Mucosa of rectum (tissue), 2 donors: Measurements from ENCODE around the gene MBNL2.

ENCODE experiments used
- H3K27ac ChIP-seq, 2 donors: one replicate each; pipeline ENCODE4 v1.7.0; 2013; ENCODE audit warnings: inconsistent platforms in 2 of 2, low read depth in 2 of 2, low read length in 2 of 2
- H3K27me3 ChIP-seq, 2 donors: one replicate each; pipeline ENCODE4 v1.7.0; 2013; ENCODE audit warnings: low read length in 2 of 2; ENCODE audit not compliant: control insufficient read depth in 2 of 2, insufficient read depth in 2 of 2
- H3K36me3 ChIP-seq, 2 donors: one replicate each; pipeline ENCODE4 v1.7.0; 2013; ENCODE audit warnings: low read length in 2 of 2; ENCODE audit not compliant: control insufficient read depth in 2 of 2, insufficient read depth in 2 of 2
- H3K4me1 ChIP-seq, 2 donors: one replicate each; pipeline ENCODE4 v1.7.0; 2013; ENCODE audit warnings: low read length in 2 of 2, mild to moderate bottlenecking in 1 of 2; ENCODE audit not compliant: control insufficient read depth in 2 of 2, insufficient read depth in 2 of 2
- H3K4me3 ChIP-seq, 2 donors: one replicate each; pipeline ENCODE4 v1.7.0; 2013; ENCODE audit warnings: low read length in 2 of 2
- H3K9ac ChIP-seq, 2 donors: one replicate each; pipeline ENCODE4 v1.7.0; 2013; ENCODE audit warnings: low read length in 2 of 2, low read depth in 1 of 2, mild to moderate bottlenecking in 1 of 2
- H3K9me3 ChIP-seq, 2 donors: one replicate each; pipeline ENCODE4 v1.7.0; 2013; ENCODE audit warnings: low read length in 2 of 2; ENCODE audit not compliant: control insufficient read depth in 2 of 2
- donor health status: healthy.
- donor health status: Normal muscosa, but diverticular disease.

MBNL2 gene

DNA sequence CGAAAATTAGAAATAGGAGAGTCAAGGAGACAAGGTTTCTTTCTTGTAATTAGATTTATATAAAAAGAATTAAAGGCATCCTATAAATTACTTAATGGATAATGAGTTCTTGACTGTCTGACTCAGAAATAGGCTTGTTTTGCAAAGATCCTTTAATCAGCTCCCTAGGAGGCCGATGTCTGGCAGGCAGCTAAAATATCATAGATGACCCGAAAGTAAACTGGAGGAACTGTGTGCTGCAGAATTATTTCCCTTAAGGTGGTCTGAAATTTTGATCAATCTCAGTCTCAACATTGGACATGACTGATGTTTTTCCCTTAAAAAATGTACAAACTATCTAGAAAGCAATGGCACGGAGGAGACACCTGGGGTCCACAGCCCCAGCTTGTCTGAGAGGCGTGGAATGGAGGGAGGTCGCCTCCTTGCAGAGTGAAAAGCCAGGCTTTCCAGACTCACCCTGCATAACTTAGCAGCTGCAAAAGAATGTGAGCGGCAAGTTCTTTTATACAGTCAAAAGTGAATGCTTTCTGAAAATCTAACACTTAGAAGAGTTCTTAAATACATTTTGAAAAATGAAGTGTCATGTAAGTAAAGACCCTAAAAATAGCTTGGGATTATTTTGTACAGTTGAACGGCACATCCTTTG lies 44.8 kb downstream of the MBNL2 start:
- no peak overlapping the region for H3K9ac ChIP-seq
- H3K4me1 ChIP-seq, result no peaks in the 10 kb centered on the region
- no peaks in the 10 kb centered on the region for H3K36me3 ChIP-seq
- H3K27ac ChIP-seq, result no peak overlapping the region
- H3K4me3 ChIP-seq, result no peak overlapping the region
- no peaks in the 10 kb centered on the region for H3K27me3 ChIP-seq
- no peaks in the 10 kb centered on the region for H3K9me3 ChIP-seq

DNA sequence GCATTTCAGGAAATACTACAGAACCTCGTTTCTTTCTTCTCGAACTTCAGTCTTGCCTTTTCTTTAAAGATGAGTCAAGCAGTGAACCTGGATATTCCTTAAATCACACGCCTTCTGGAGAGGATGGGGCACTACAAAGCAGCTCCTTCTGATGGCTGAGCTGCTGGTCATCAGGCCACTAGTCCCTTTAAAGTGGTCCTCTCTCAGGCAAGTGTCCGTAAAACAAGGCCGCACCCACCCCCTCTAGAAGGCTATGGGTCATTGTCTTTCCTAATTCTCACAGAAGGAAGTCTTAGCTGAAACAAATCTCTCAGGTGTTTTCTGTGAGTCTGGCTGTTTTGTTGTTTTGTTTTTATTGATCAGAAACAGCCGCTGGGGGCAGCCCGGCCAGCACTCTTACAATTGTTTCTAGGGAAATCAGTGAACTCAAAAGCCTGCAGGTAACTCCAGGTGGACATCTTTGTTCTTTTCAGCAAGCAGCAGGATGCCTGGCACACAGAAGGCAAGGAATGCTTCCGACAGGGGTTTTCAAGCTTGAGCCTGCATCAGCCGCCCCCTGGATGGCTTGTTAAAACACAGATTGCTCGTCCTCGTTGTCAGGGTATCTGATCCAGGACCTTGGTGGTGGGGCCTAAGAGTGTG lies 45.4 kb downstream of the MBNL2 start:
- H3K36me3 ChIP-seq, result no peaks in the 10 kb centered on the region
- H3K27me3 ChIP-seq, result no peaks in the 10 kb centered on the region
- no peaks in the 10 kb centered on the region for H3K4me1 ChIP-seq
- no peak overlapping the region for H3K9ac ChIP-seq
- H3K27ac ChIP-seq, result no peak overlapping the region
- no peak overlapping the region for H3K4me3 ChIP-seq
- H3K9me3 ChIP-seq, result no peaks in the 10 kb centered on the region

DNA sequence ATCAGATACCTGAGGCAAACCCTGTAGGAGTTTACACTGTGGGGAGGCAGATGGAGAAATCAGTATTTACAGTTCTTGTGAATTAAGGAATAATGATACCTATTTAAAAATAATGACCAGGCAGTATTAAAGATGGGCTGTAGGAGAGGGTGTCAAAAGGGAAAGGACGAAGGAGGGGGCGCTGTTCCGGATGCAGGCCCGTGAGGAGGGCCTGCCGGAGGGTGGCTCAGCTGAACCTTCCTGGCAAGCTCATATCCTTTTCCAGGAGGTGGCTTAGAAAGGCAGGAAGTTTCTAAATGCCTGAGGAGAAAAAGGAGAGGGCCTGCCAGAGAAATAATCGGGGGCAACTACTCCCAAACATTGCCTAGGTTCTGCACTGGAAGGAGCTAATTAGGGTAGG lies 46.6 kb downstream of the MBNL2 start:
- Histone ChIP-seq H3K27me3 (no peaks in the 10 kb centered on the region), H3K27ac (no peak overlapping the region), H3K36me3 (no peaks in the 10 kb centered on the region), H3K9me3 (no peaks in the 10 kb centered on the region), H3K9ac (no peak overlapping the region), H3K4me3 (no peak overlapping the region), H3K4me1 (no peaks in the 10 kb centered on the region)

DNA sequence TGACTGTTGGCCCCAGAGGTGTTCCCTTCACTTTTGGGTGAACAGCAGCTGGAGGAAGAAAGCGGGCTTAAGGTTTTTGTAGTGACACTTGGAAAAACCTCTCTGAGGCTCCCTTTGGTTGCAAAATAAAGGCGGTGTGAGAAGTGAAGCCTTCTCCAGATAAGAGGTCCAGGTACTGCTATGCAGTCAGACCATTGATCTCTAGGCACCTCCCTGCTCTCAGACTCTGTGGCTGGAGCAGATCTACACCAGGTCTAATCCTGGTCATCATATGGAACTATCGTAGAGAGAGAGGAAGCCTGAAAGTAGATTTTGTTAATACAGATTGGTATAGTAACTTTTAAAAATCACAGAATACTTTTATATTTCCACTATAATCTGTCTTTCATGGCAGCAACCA lies 47.5 kb downstream of the MBNL2 start:
- no peak overlapping the region for H3K9ac ChIP-seq
- H3K27me3 ChIP-seq, result no peaks in the 10 kb centered on the region
- no peaks in the 10 kb centered on the region for H3K36me3 ChIP-seq
- no peak overlapping the region for H3K27ac ChIP-seq
- H3K4me1 ChIP-seq, result peaks cover 2% of the 10 kb centered on the region in 2 donors
- H3K4me3 ChIP-seq, result no peak overlapping the region
- H3K9me3 ChIP-seq, result no peaks in the 10 kb centered on the region

DNA sequence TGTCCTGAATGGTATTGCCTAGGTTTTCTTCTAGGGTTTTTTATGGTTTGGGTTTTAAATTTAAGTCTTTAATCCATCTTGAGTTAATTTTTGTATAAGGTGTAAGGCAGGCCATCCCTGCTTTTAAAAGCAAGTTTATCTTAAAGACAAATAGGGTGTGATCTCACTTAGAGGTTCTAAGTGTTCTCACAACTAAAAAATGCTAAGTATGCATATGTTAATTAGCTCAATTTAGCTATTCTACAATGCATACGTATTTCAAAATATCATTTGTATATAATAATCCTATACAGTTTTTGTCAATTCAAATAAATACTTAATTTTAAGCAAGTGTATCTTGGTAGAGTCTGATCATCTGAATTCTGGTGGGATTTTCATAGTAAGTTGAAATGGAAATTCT lies 50.4 kb downstream of the MBNL2 start:
- H3K4me3 ChIP-seq, result no peak overlapping the region
- H3K36me3 ChIP-seq, result peaks cover 7 to 13% of the 10 kb centered on the region in 2 donors
- H3K9ac ChIP-seq, result no peak overlapping the region
- no peaks in the 10 kb centered on the region for H3K9me3 ChIP-seq
- H3K27me3 ChIP-seq, result no peaks in the 10 kb centered on the region
- H3K4me1 ChIP-seq, result peaks cover 8% of the 10 kb centered on the region in 2 donors
- H3K27ac ChIP-seq, result no peak overlapping the region

DNA sequence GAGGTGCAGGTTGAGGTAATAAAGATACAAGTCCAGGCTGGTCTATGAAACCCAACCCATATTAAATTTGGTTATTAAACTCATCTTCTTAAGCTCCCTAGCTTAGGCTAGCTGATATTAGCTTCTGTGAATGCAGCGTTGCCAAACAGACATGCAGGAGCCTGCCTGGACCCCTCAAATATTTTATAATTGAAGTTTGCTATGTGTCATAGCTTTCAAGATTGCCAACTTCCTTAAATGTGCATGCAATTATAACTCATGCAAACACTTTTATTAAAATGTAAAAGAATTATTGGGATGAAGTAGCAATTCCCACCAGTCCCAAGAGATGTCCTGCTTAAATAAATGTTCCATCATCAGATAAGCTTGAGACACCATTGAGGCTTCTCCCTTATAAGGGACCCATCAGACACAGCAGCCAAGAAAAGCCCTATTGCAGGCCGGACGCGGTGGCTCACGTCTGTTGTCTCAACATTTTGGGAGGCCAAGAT lies 51.3 kb downstream of the MBNL2 start:
- Histone ChIP-seq H3K27ac (no peak overlapping the region), H3K27me3 (no peaks in the 10 kb centered on the region), H3K4me3 (no peak overlapping the region), H3K36me3 (peaks cover 7 to 13% of the 10 kb centered on the region in 2 donors), H3K9me3 (no peaks in the 10 kb centered on the region), H3K4me1 (peaks cover 8 to 10% of the 10 kb centered on the region in 2 donors), H3K9ac (no peak overlapping the region)

DNA sequence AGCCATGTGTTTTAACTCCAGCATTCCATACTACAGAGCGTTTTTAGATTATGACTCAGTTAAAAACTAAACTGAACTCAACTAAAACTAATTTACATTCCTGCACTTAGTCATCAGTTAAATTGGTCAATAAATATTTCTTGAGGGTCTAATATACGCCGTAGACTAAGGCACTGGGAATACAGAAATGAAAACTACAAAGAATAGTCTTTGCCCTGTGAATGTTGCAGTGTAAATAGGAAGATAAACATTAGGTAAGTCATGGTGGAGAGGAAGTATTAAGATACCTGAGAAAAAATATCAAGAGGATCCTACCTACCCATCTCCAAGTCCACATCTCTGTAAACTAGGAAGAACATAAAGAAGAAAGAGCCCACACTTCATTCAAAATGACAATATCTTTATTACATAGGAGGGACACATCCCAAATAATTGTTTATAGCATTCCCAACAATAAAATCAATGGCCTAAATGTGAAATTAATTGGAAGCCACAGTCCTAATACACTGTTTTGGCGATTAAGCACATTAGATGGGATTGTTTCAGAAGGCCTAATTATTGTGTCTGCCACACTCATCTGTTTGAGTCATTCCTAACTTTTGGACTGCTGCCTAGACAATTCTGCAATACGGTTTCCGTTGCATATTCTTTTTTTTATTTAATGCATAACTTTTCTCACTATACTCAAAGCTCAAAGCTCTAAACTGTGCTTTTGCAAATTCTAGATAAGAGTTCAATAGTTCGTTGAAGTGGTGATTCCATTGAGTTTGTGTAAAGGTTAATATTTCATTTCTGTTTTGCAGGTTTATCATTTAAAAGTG lies 52.9 kb downstream of the MBNL2 start:
- Histone ChIP-seq H3K9ac (peak overlapping the region in 1 of 2 donors; percentile 27), H3K27ac (peak overlapping the region in 1 of 2 donors; percentile 18), H3K4me3 (no peak overlapping the region), H3K9me3 (no peaks in the 10 kb centered on the region), H3K27me3 (no peaks in the 10 kb centered on the region), H3K36me3 (peaks cover 7 to 13% of the 10 kb centered on the region in 2 donors), H3K4me1 (peaks cover 8 to 14% of the 10 kb centered on the region in 2 donors)

DNA sequence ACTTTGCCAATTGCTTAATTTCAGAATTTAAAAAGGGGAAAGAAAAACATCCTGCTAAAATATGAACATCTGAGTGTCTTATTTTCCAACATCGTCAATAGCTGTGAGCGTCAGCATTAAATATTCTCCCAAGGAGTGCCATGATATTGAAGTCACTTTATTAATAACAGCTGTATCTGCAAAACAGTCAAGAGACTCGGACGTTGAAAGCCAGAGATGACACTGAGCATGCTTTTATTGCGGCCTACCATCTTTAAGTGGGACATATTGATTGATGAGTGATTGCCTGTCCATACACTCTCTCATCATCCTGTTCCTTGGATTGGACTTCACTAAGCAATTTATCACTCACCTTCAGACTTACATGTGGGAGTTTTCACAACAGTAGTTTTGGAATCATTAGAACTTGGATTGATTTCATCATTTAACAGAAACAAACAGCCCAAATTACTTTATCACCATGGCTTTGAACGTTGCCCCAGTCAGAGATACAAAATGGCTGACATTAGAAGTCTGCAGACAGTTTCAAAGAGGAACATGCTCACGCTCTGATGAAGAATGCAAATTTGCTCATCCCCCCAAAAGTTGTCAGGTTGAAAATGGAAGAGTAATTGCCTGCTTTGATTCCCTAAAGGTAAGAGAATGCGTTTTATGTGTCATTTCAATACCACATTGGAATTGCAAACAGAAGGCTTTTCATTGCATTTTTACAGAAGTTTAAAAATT lies 53.8 kb downstream of the MBNL2 start:
- Histone ChIP-seq H3K4me1 (peaks cover 8 to 14% of the 10 kb centered on the region in 2 donors), H3K27me3 (no peaks in the 10 kb centered on the region), H3K9ac (no peak overlapping the region), H3K36me3 (peaks cover 7 to 13% of the 10 kb centered on the region in 2 donors), H3K4me3 (no peak overlapping the region), H3K9me3 (no peaks in the 10 kb centered on the region), H3K27ac (no peak overlapping the region)

DNA sequence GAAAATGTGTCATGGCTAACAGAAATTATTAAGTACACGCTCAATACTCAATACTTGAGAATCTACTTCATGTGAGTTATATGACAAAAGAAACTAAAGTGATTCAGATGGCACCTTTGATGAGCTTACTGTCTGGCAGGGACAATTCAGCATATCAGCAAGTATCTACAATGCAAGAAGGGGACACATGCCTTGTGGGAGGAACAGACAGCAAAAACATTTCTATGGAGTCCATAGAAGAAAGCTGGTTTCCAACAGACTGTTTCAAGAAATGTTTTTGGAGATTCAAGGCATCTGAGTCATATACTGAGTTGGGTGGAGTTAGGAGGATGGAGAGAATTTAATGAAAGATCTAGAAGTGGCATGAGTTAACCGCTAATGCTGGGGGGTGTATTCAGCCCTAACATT lies 54.7 kb downstream of the MBNL2 start:
- H3K9me3 ChIP-seq, result no peaks in the 10 kb centered on the region
- peaks cover 8 to 14% of the 10 kb centered on the region in 2 donors for H3K4me1 ChIP-seq
- no peak overlapping the region for H3K9ac ChIP-seq
- peaks cover 7 to 13% of the 10 kb centered on the region in 2 donors for H3K36me3 ChIP-seq
- H3K4me3 ChIP-seq, result no peak overlapping the region
- H3K27me3 ChIP-seq, result no peaks in the 10 kb centered on the region
- H3K27ac ChIP-seq, result no peak overlapping the region
